IMR-90 (cell line): ENCODE data around the gene LYRM4. TPM values are rescaled to one million over a fixed set of nuclear protein-coding genes. Genes with fewer than 3 reads are reported as not detected.

Experiments used
- ATAC-seq: fragments of 200-7000 bp; cut with Tn5 transposase; 2 replicates; pipeline ENCODE4 v1.9.1; 2020; ENCODE audit warnings: low read depth, mild to moderate bottlenecking, moderate library complexity
- BruUV-seq: library from RNA; stranded (reverse); fragments of 400-500 nt; replicated peaks from 2 replicates; lab custom pipeline; 2021; lab: Mats Ljungman, UMichigan
- CTCF ChIA-PET: fragments of 300-600 bp; formaldehyde crosslinking; extraction: SDS; loops from one replicate; lab custom pipeline; 2021; ENCODE audit warnings: antibody characterized with exemption; lab: Yijun Ruan, JAX
- POLR2A ChIA-PET: fragments of 300-600 bp; sonication (Branson Sonifier 250); formaldehyde crosslinking; loops from one replicate; lab custom pipeline; 2022; ENCODE audit warnings: antibody characterized with exemption; ENCODE audit not compliant: unreplicated experiment; lab: Charles Lee
- DNase-seq: peaks from one replicate; pipeline ENCODE4 v3.0.0; 2013
- H2AFZ ChIP-seq: replicated peaks from 2 replicates; pipeline ENCODE3; 2013; ENCODE audit warnings: low read length, mild to moderate bottlenecking; ENCODE audit not compliant: poor library complexity
- H2AK5ac ChIP-seq: 2 replicates; pipeline ENCODE4 v1.6.1; 2013; ENCODE audit warnings: low read depth, low read length, inconsistent platforms
- H2AK9ac ChIP-seq: replicated peaks from 2 replicates; pipeline ENCODE3; 2013; ENCODE audit warnings: mild to moderate bottlenecking, low read depth, low read length, moderate library complexity; ENCODE audit not compliant: poor library complexity
- H2BK120ac ChIP-seq: 2 replicates; pipeline ENCODE4 v1.6.1; 2013; ENCODE audit warnings: low read depth, low read length, inconsistent platforms
- H2BK15ac ChIP-seq: 3 replicates; pipeline ENCODE4 v1.6.1; 2013; ENCODE audit warnings: low read depth, low read length, inconsistent platforms
- H2BK20ac ChIP-seq: 2 replicates; pipeline ENCODE4 v1.6.1; 2013; ENCODE audit warnings: low read depth, mild to moderate bottlenecking, inconsistent platforms, low read length, moderate library complexity
- H2BK5ac ChIP-seq: 2 replicates; pipeline ENCODE4 v1.6.1; 2013; ENCODE audit warnings: mild to moderate bottlenecking, low read depth, low read length, inconsistent platforms; ENCODE audit not compliant: poor library complexity, severe bottlenecking
- H3K14ac ChIP-seq: replicated peaks from 2 replicates; pipeline ENCODE4 v1.6.1; 2013; ENCODE audit warnings: low read depth, low read length, inconsistent platforms
- H3K18ac ChIP-seq: 2 replicates; pipeline ENCODE4 v1.6.1; 2013; ENCODE audit warnings: low read depth, low read length, control low read depth
- H3K23ac ChIP-seq: 2 replicates; pipeline ENCODE4 v1.6.1; 2013; ENCODE audit warnings: low read depth, low read length, inconsistent platforms
- H3K27ac ChIP-seq: 2 replicates; pipeline ENCODE4 v1.5.1; 2013; ENCODE audit warnings: mild to moderate bottlenecking, control low read depth, low read length; ENCODE audit not compliant: insufficient read depth
- H3K27me3 ChIP-seq: 2 replicates; pipeline ENCODE4 v1.6.1; 2013; ENCODE audit warnings: low read length; ENCODE audit not compliant: control insufficient read depth, insufficient read depth
- H3K36me3 ChIP-seq: 2 replicates; pipeline ENCODE4 v1.6.1; 2013; ENCODE audit warnings: low read length, mixed read lengths; ENCODE audit not compliant: control insufficient read depth, insufficient read depth
- H3K4ac ChIP-seq: 2 replicates; pipeline ENCODE4 v1.6.1; 2013; ENCODE audit warnings: low read depth, low read length, inconsistent platforms
- H3K4me1 ChIP-seq: 2 replicates; pipeline ENCODE4 v1.6.1; 2013; ENCODE audit warnings: low read length, mixed read lengths; ENCODE audit not compliant: control insufficient read depth, insufficient read depth
- H3K4me2 ChIP-seq: 2 replicates; pipeline ENCODE4 v1.6.1; 2013; ENCODE audit warnings: low read depth, mild to moderate bottlenecking, control low read depth, low read length, moderate library complexity
- H3K4me3 ChIP-seq: 2 replicates; pipeline ENCODE4 v1.5.1; 2013; ENCODE audit warnings: low read depth, mild to moderate bottlenecking, control low read depth, low read length, moderate library complexity; ENCODE audit not compliant: insufficient read depth
- H3K56ac ChIP-seq: 2 replicates; pipeline ENCODE4 v1.6.1; 2013; ENCODE audit warnings: low read length, inconsistent platforms; ENCODE audit not compliant: insufficient read depth; ENCODE audit errors: extremely low read depth
- H3K79me1 ChIP-seq, 2 experiments: 2 replicates each; pipeline ENCODE4 v1.6.1; 2013; ENCODE audit warnings: low read length in 2 of 2, inconsistent platforms in 1 of 2, low read depth in 1 of 2
- H3K9ac ChIP-seq: 2 replicates; pipeline ENCODE4 v1.6.1; 2013; ENCODE audit warnings: low read depth, low read length, control low read depth
- H3K9me1 ChIP-seq: 2 replicates; pipeline ENCODE4 v1.6.1; 2013; ENCODE audit warnings: low read length, inconsistent platforms; ENCODE audit not compliant: insufficient read depth
- H3K9me3 ChIP-seq: 2 replicates; pipeline ENCODE4 v1.6.1; 2013; ENCODE audit warnings: low read length; ENCODE audit not compliant: control insufficient read depth, insufficient read depth
- H4K20me1 ChIP-seq: 2 replicates; pipeline ENCODE4 v1.6.1; 2013; ENCODE audit warnings: low read length, inconsistent platforms; ENCODE audit not compliant: insufficient read depth
- H4K5ac ChIP-seq: 2 replicates; pipeline ENCODE4 v1.6.1; 2013; ENCODE audit warnings: mild to moderate bottlenecking, low read depth, low read length, control low read depth
- H4K8ac ChIP-seq, 2 experiments: 2 replicates each; pipeline ENCODE4 v1.6.1; 2013; ENCODE audit warnings: low read depth in 2 of 2, low read length in 2 of 2, control low read depth in 1 of 2, inconsistent platforms in 1 of 2
- H4K91ac ChIP-seq: 2 replicates; pipeline ENCODE4 v1.6.1; 2013; ENCODE audit warnings: low read depth, low read length, inconsistent platforms; ENCODE audit not compliant: insufficient read depth
- CTCF ChIP-seq: conservative IDR thresholded peaks from 2 replicates; pipeline ENCODE4 v1.5.1; 2012; ENCODE audit warnings: mild to moderate bottlenecking, low read depth, low read length, improper control_type of control experiment
- ELK1 ChIP-seq: fragments of 150-350 bp; IDR thresholded peaks from 2 replicates; pipeline ENCODE4 v1.6.1; 2016; ENCODE audit warnings: low read depth, mild to moderate bottlenecking, low read length, moderate library complexity, borderline replicate concordance
- MAZ ChIP-seq: IDR thresholded peaks from 2 replicates; pipeline ENCODE4 v1.6.1; 2012; ENCODE audit warnings: low read depth, mild to moderate bottlenecking, low read length, improper control_type of control experiment, moderate library complexity, borderline replicate concordance
- SMC3 ChIP-seq: fragments of 150-350 bp; IDR thresholded peaks from 2 replicates; pipeline ENCODE4 v1.6.1; 2016; ENCODE audit warnings: low read depth, mild to moderate bottlenecking, antibody characterized with exemption, low read length, moderate library complexity
- WGBS, 2 experiments: methylation state at CpG; one replicate each; pipeline versions ENCODE4 v1.1.5 to v1.1.7; 2013; ENCODE audit warnings: missing lambda C conversion rate in 2 of 2; ENCODE audit not compliant: insufficient read length in 1 of 2; ENCODE audit errors: extremely low coverage in 2 of 2; 5-methylcytosine and 5-hydroxymethylcytosine counted together
- dilution Hi-C: fragments of 300-500 bp; cut with HindIII; formaldehyde crosslinking; loops from one replicate; pipeline ENCODE4 v1.14.3; 2018; ENCODE audit warnings: low sequenced_read_pairs; ENCODE audit not compliant: unreplicated experiment
- in situ Hi-C: fragments of 300-500 bp; cut with MboI; formaldehyde crosslinking; loops from 3 replicates; pipeline ENCODE4 v1.14.3; 2019; ENCODE audit warnings: low sequenced_read_pairs, inconsistent platforms, mixed read lengths
- intact Hi-C: fragments of 100-400 bp; cut with micrococcal nuclease; formaldehyde crosslinking; loops from 2 replicates; pipeline ENCODE4 v1.10.0; 2022
- polyA plus RNA-seq, 3 experiments: library from polyadenylated mRNA; depleted of rRNA; stranded (reverse); fragments of >200 nt; gene quantifications; 2 replicates each; pipeline ENCODE4 v1.2.3, GENCODE V29; 2012; ENCODE audit warnings: low replicate concordance in 1 of 3
- total RNA-seq: library from RNA; depleted of rRNA; stranded (reverse); fragments of >200 nt; gene quantifications from 2 replicates; pipeline ENCODE4 v1.2.3, GENCODE V29; 2012

LYRM4 gene
- total and polyA plus RNA-seq, 2 of the 4 experiments (the other 2 are of a cell fraction) = 11.5 to 26.6 TPM

- Histone ChIP-seq H3K27me3 (no peaks in the 10 kb centered on the region), H3K4ac (no peak overlapping the region), H3K4me3 (no peak overlapping the region), H4K5ac (no peak overlapping the region), H3K23ac (no peak overlapping the region), H3K9me3 (no peaks in the 10 kb centered on the region), H2BK120ac (no peak overlapping the region), H2AK9ac (no peak overlapping the region), H2AFZ (no peak overlapping the region), H3K27ac (no peak overlapping the region), H3K4me1 (peaks cover 2% of the 10 kb centered on the region; the same call in 1 of the 2 replicates), H2BK5ac (no peak overlapping the region), H3K9me1 (peaks cover 6% of the 10 kb centered on the region), H2BK15ac (no peak overlapping the region), H3K56ac (no peak overlapping the region), H3K36me3 (no peaks in the 10 kb centered on the region), H4K20me1 (no peaks in the 10 kb centered on the region), H2AK5ac (peak overlapping the region; percentile 23; the same call in 1 of the 2 replicates), H3K9ac (no peak overlapping the region), H4K8ac (no peak overlapping the region; a peak in 1 of 4 replicates), H3K14ac (peak overlapping the region; percentile 46; the same call in 1 of the 2 replicates), H4K91ac (no peak overlapping the region), H3K79me1 (no peaks in the 10 kb centered on the region), H3K4me2 (peak overlapping the region; percentile 53; the same call in 1 of the 2 replicates), H2BK20ac (no peak overlapping the region), H3K18ac (no peak overlapping the region)
- POLR2A ChIA-PET = no interaction called here
- no peak for DNase-seq
- in situ Hi-C loops (no loop called here), intact Hi-C loops (no loop called here), dilution Hi-C loops (no loop called here)
- TF ChIP-seq ELK1 = no peak
- TF ChIP-seq SMC3 = no peak
- no peak for TF ChIP-seq MAZ
- peak; percentile 26; the same call in 1 of the 2 replicates for TF ChIP-seq CTCF
- BruUV-seq = no TSS peak
- CTCF ChIA-PET = interaction anchor here (1.5 to 1.6 kb wide), 2 partner anchors 9 to 16 kb away, joined by 4 to 5 read pairs; no protein-coding TSS in a partner anchor
- no CpG with 5 or more reads among the region's 10 CpGs for WGBS, 2 experiments
- ATAC-seq = no peak
Measured at GRCh38 chr6:5174756-5175549, 85.8 kb downstream of the LYRM4 start.
